HCEC 1CT (cell line): ENCODE results near the gene CADPS2.

ENCODE experiments used
- DNase-seq: peaks from one replicate; pipeline ENCODE4 v3.0.0-alpha.2; 2017

Gene CADPS2

DNA sequence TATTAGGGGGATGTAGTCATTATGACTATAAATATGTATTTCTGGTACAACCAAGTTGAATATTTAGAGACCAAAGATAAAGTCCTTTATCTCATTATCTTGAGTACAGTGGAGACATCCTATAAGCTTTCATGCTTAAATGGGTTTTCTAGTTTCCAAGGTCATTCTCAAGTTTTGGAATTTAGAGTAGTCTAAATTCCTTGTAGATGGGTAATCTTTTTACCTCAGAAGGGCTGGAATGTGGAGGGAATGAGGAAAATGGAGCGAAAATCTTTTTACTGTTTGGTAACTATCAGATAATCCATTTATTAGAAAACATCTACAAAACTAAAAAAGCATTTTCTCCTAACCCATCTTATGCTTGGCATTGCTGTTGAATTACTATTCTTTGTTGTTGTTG lies 368.7 kb downstream of the CADPS2 start:
- no peak for DNase-seq

DNA sequence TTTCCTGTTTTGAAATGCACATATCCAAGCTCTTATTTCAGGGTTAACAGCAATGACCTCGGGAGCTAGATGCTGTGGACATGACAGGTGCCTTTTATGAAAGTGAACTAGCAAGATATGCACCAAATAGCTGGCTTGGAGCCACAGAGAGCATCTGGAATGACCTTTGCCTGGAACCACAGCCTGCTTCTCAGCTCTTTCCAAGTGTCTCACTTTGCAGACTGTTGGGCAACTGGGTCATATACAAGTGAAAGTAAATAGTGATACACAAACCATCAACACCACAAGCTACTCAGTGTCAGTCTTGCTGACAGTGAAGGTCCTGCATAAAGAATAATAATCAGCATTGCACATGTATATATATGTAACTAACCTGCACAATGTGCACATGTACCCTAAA lies 370.9 kb downstream of the CADPS2 start:
- no peak for DNase-seq

DNA sequence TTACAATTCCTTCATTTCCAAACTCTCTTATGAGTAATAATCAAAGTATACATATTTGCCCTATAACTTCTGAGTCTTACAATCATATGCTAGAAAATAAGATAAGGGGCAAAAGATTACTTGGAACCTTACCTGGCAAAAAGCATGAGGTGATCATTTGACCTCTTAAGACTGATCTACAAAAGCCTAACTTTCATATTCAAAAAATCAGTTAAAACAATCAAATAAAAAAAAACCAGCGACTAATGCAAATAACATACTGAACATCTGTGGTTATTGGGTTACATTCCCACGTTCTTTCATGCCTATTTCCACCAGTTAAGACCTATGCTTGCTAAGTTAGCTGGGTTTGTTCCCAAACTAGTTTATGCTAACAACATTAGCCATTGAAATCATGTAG lies 375.0 kb downstream of the CADPS2 start:
- no peak for DNase-seq

DNA sequence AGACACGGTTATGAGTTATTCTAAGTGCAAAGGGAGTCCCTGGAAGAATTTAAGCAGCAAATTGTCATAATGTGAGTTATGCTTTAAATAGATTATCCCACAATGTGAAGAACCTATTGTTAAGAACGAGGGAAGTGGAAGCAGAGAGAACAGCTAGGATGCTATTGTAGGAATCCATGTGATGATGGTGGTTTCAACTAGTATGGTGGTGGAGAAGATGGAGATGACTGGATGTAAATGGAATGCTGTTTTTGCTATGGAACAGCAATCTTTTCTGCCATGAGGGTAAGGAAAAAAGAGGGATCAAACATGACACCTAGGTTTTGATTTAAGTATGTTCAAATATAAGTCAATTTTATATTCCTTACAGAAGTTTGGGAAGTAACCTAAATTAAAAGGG lies 378.7 kb downstream of the CADPS2 start:
- DNase-seq: no peak

DNA sequence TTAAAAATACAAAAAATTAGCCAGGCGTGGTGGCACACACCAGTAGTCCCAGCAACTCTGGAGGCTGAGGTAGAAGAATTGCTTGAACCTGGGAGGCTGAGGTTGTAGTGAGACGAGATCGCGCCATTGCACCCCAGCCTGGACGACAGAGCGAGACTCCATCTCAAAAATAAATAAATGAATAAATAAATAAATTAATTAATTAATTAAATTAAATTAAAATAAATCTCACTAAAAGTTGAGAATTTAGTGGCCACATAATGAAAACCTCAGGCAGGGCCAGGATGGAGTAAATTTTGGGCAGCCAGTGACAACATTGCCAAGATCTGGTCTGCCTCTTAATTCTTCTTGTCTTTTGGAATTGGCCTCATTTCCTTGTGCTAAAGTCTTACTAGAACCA lies 394.3 kb downstream of the CADPS2 start:
- DNase-seq: no peak

DNA sequence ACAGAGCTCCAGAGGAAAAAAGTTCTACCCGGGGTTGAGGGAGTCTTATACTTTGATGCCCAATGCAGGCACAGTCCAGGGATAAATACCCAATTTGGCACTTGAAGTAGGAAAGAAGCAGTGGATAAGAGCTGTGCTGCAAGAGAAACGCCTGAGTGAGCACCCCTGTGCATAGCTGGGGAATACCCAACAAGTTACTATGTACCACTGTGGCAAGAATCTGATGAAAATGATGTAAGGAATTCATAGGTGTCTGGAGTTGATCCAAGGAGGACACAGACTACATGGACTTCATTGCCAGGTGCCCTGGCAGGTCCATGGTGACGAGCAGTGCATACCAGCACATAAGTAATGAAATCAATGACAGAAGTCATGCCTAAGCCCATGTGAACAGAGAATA lies 398.0 kb downstream of the CADPS2 start:
- no peak for DNase-seq

DNA sequence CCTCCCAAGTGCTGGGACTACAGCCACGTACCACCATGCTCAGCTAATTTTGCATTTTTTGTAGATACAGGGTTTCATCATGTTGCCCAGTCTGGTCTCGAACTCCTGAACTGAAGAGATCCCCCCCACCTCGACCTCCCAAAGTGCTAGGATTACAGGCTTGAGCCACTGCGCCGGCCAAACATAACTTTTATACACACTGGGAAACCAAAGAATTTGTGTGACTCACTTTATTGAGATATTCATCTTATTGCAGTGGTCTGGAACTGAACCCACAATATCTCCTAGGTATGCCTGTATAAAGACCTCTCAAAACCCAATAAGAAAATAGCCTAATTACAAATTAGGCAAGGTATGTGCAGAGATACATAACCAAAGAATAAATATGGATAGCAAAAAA lies 399.1 kb downstream of the CADPS2 start:
- no peak for DNase-seq

DNA sequence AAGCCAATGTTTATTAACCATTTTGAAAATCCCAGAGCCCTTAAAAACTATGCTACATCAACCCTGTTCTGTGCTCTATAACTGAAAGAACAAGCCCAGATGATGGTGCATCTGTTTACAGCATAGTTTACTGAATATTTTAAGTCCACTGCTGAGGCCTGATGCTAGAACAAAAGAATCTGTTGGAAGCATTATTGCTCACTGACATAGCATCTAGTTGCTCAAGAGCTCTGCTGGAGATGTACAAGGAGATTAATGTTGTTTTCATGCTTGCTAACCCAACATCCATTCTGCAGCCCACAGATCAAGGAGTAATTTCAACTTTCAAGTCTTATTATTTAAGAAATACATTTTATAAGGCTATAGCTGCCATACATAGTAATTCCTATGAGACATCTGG lies 400.4 kb downstream of the CADPS2 start:
- DNase-seq: no peak

DNA sequence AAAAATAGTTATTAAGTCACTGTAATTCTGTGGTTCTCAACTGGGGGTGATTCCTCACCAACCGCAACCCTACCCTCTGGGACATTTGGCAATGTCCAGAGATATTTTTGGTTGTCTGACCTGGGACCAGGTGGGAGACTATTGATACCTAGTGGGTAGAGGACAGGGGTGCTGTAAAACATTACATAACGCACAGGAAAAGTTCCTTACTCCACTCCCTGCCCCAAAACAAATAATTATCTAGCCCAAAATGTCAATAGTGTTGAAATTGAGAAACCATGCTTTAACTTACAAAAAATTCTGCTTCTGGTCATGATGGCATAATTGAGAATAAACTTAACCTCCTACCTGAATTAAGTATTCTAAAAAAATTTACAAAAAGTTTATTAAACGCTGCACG lies 404.0 kb downstream of the CADPS2 start:
- DNase-seq: no peak

DNA sequence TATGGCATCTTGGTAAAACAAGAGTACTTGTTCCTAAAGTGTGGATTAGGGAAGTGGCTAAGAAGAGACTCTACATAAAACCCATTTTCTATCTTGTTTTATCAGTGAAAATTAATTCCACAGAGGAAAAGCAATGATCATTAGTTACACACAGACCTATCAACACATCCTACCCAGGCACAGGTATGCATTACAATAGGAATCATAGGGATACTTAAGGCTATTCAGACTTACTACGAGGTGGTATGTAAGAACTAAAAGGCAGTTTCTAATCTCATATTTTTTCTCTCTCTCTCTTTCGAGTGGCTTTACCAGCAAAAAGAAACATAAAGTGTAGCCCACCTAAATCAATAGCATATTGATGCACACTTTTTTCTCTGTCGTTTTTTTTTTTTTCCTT lies 415.4 kb downstream of the CADPS2 start:
- no peak for DNase-seq

DNA sequence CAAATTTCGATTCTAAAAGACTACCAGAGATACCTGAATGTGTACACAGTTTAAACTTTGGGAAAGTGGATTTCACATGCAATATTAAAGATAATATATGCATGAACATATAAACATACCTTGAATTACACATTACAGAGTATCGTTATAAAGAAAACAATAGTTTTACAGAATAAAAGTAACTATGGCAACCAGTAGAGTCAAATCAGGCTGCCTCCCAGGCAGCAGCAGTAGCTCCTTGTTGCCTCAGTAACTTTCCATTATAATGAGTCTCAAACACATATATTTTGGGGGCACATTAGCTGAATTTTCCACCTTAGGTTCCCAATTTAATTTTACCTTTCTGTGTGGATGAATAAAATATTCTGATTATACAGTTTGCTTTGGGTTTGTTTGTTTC lies 417.3 kb downstream of the CADPS2 start:
- DNase-seq: no peak

DNA sequence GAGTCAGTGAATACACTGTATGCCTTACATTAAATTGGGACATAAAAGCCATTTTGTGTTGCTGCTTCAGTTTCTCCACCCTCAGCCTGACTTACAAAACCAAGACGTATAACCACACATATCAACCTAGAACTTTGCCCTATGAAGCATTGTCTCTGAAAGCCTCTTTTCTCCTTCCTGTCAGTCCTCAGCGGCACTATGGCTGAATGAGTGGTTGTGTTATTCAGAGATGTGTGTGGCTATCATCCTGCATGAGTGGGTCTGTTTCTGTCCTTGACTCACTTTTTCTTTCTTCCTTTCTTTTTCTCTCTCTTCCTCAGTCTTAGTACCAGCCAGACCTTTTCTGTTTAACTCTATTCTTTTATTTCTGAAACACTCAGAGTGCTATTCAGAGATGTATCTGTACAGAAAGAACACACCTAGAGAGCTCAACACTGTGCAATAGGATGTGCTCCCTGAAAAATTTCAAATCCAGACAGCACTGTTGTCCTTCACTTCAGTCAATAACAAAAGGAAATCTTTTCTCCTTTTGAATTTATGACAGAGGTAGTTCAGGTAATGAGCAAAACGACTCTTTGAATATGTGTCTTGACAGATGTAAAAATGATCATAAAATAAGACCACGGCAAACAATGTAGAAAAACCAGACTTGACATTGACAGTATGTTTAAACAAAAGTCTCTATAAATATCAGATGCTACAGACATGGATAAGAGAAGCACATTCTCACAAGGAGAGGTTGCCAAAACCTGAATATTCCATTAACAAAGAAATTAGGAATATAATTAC lies 418.4 kb downstream of the CADPS2 start:
- DNase-seq: no peak

DNA sequence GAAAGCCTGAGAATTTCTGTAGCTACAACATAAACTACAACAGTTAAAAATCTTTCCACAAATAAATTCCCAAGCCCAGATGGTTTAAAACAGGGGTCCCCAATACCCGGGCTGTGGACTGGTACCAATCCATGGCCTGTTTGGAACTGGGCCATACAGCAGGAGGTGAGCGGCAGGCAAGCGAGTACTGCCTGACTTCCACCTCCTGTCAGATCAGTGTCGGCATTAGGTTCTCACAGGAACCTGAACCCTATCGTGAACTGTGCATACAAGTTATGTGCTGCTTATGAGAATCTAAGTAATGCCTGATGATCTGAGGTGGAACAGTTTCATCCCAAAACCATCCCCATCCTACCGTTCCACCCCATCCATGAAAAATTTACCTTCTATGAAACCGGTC lies 421.0 kb downstream of the CADPS2 start:
- no peak for DNase-seq

DNA sequence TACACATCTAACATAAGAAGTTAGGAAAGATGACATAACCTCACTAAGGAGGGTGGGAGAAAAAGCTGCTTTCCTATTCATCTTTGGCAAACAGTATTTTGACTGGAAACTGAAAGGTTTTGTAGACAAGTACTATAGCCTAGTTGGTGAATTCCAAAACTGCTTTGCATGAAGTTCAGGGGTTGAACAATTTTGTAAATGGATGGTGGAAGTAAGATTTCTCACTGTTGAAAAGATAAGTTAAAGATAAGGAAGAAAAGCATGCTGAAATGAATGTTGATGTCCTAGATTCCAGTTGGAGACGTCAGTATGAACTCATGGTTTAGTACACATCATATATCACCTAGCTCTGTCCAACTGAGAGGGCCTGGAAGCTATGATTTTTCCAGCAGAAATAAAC lies 422.6 kb downstream of the CADPS2 start:
- no peak for DNase-seq

DNA sequence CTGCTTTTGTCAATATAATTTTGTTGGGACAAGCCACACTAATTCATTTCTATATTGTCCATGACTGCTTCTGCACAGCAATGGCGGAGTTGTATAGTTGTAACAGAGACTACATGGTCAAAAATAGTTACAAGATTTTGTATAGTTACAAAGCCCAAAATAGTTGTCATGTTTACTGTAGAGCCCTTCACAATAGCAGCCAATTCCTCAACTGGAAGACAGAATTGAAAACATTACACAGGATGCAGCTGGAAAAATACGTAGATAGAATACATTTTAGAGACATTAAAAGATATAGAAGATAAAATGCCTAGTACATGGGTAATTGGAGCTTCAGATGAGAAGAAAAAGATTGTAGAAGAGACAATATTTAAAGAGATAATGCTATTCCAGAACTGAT lies 425.3 kb downstream of the CADPS2 start:
- no peak for DNase-seq

DNA sequence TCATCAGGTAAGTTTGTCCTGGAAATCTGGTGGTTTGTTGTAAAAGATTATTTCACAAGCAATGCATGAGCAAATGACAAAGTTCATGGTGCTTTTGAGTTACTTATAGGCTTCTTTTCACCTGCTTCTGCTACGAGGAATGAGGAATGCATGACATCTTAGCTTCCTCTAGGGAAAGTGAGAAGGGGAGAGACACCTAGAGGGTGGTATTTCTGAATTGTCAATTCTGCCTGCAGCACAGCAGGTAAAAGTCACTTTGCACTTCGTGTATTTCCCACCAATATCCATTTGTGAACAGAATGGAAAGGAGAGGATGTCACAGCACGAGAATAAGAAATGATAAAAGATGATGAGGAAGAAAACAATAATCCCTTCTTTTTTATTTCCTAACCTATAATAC lies 428.3 kb downstream of the CADPS2 start:
- DNase-seq: no peak

DNA sequence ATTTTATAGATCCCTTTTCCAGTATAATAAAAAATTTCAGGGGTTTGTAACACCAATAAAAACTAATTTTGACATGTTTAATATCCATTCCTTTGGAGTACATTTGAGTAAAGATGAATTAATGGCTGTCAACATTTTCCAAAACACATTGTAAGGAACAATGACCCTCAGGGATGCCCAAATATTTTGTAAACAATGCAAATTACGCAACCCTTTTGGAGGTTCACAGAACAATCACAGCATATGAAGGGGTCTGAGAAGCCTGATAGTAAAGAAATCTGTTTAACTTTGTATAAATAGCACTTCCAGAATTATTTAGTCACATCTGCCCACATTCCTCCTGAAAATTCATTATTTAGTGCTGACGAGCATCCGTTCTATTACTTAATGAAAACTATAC lies 428.9 kb downstream of the CADPS2 start:
- DNase-seq: no peak

DNA sequence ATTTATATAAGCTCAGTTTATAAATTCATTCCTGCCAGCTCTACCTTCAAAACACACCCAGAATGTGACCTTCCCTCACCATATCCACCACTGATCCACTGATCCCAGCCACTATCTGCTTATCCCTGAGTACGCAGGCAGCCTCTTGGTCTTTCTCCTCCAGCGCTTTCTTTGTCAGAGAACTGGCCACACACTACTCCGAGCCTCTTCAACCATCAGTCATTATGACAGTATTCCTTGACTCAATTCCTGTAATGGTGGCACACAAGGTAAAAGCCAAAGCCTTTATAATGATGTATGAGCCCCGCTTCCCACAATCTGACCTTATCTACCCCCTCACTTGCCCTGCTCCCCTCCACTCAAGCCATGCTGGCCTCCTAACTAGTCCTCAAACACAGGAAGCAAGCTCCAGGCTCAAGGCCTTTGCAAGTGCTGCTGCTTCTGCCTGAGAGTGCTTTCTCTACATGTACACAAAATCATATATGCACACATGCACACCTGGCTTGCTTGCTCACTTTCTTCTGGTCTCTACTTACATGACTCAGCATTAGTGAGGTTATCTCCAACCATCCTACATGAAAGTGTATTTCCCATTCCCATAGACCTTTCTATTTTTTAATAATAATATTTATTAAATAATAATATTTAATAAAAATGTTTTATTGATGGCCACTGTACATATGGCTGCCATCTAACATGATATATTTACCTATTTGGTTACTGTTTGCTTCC lies 431.3 kb downstream of the CADPS2 start:
- no peak for DNase-seq

DNA sequence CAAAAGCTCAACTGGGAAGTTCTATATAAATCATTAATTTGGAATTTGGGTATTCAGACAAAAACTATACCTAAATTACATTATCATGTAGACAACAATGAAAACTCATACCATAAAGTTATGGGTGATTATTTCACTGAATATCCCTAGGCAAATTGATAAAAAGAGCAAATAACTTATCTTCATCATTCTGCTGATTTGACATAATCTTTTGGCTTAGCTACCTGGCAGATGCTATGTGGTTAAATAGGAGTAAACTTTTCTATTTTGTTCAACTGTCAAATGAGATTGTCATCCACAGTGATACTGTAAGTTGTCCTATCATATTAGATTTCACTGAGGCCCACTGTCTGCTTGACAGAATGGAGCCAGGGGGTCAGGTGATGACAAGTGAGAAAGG lies 432.8 kb downstream of the CADPS2 start:
- DNase-seq: no peak

DNA sequence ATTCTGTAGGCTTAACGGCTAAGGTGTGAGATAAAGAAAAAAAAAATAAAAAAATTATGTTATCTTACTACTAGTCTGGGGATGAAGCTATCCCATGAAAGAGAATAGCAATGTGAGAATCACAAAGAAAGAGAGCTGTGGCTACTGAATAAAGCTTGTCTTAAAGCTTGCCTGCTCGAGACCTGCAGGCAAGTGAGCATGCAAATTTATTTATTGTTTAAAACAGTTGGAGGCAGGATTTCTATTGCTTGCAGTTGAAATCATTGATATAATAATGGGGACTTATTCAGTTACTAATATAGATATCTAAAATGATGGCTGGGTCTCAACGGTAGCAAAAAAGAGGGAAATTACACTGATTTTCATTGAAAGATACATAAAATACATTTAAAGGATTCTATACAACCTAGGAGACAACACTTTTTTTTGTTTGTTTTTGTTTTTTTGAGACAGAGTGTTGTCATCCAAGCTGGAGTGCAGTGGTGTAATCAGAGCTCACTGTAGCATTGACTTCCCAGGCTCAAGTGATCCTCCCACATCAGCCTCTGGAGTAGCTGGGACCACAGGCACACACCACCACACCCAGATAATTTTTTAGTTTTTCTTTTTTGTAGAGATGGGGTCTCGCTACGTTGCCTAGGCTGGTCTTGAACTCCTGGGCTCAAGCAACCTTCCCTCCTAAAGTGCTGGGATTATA lies 437.2 kb downstream of the CADPS2 start:
- DNase-seq: no peak

DNA sequence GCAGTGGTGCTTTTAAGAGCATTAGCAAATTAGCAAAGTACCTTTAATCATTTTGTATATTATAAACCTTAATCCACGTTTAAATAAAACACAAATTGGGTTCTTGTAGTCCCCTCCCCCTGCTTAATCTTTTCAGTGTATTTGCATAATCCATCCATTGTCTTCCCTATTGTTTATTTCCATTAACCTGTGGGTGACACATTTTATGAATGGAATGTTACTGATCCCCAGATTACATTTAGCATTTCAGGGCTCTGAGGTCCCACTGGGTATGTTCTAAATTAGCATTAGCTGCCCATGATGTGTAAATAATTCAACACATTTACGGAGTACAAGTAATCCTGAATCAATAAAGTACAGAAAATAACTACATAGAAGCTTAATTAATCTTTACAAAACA lies 443.3 kb downstream of the CADPS2 start:
- DNase-seq: no peak

DNA sequence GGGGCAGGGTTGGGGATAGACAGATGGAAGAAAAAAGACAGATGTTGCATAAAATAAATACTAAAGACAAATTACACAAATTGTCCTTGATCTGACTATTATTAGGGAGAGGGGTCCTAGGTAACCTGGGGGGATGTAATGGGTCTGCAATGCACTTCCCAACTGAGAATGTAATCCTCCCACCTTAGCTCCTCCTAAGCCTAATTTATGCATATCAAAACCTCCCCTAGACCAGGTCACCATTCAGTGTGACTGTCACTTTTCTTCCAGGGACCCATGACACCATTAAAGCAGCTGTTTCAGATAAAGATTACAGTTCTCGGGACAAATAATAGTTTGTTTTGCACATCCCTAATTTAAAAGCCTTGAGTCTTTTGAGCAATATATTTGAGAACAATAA lies 447.8 kb downstream of the CADPS2 start:
- DNase-seq: no peak

DNA sequence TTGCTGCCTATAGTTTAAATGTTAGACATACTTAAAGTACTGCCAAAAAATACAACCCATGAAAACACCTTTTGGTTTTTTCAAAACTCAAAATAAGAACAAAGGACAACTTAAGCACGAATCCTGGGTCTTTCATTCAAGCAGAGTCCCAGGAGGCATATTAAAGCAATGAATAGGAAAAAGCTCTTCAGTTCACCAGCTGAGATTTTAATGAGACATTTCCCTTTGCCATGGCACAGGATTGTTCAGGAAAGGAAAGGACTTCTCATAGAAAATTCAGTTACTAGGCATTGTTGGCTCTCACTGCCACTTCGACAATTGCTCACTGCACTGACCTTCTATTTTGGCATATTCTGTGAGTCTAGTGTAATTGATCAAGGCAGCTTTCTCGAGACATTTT lies 448.3 kb downstream of the CADPS2 start:
- no peak for DNase-seq

DNA sequence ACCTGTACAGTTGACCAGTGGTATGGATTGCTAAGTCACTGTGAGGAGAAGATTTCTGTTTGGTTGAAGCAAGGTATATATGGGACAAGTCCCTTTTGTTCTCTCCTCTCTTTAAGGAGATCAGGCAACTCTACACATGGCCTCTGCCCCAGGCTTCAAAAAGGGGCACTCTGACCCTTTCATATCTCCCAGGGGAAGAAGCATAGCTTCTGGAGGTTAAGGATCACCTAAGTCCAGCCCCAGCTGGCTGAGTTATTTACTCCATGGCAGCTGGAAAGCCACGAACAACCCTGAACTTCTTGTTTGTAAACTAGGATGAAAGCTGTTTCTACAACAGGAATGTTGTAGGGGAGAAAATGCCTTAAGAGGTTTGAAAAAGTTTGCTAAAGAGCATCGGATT lies 452.5 kb downstream of the CADPS2 start:
- no peak for DNase-seq
